ENCODE measurements around the gene SGK1. TPM values are rescaled to one million over a fixed set of nuclear protein-coding genes. Genes with fewer than 3 reads are reported as not detected.

The SGK1 gene
- 17.5 TPM for polyA plus RNA-seq (2012; ENCODE audit: missing spikeins)

DNA sequence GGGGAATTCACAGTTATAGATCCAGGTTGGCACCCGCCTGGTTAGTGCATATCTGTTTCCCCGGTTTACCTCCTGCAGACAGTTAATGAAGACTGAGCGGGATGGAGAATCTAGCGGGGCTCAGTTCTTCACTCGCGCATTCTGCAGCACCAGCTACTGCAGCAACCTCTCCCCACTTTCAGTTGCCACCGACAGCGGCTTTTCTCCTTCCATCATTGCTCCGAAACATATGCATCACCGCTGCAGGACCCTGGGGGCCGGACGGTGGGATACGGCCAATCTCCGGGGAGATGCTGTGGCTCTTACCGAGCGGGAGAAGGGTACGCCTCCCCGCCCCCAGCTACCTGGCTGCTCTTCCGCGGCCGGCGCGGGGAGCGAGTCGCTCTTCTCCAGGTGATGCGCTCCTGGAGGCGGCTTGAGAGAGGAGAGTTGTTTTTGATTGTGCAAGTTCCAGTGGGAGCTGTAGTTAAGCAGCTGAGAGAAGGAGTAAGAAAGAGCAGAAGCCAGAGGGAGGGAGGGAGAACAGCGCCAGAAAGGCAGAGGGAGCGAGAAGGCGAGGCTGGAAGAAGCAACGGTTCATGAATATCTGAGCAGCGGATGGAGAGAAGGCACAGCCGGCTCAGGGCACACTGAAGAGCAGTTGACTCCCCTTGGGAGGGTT, at the start of gene SGK1:
SGK1 (minus strand) TSS at position 642 of the 661 bp plus-strand sequence. CDS start 652 bp downstream, outside the sequence.
- FAIRE-seq: no peak
- no peak for DNase-seq (ENCODE audit: insufficient read length)
- no peak for TF ChIP-seq POLR2A (IDR thresholded peaks at IDR 0.05; ENCODE audit: low read depth, low read length)
- TF ChIP-seq POLR2AphosphoS5 (IDR thresholded peaks at IDR 0.05; ENCODE audit: low read depth, low read length): no peak
- no peak for TF ChIP-seq TAF1 (IDR thresholded peaks at IDR 0.05; ENCODE audit: borderline replicate concordance, low read depth, low read length)

- TF ChIP-seq POLR2A (IDR thresholded peaks at IDR 0.05; ENCODE audit: low read depth, low read length) (no peak), POLR2AphosphoS5 (IDR thresholded peaks at IDR 0.05; ENCODE audit: low read depth, low read length) (no peak), TAF1 (IDR thresholded peaks at IDR 0.05; ENCODE audit: borderline replicate concordance, low read depth, low read length) (no peak)
- no peak for DNase-seq (ENCODE audit: insufficient read length)
- no peak for FAIRE-seq
These were observed 45.6 kb upstream of the SGK1 start for GRCh38 chr6:134363323-134364039.

DNA sequence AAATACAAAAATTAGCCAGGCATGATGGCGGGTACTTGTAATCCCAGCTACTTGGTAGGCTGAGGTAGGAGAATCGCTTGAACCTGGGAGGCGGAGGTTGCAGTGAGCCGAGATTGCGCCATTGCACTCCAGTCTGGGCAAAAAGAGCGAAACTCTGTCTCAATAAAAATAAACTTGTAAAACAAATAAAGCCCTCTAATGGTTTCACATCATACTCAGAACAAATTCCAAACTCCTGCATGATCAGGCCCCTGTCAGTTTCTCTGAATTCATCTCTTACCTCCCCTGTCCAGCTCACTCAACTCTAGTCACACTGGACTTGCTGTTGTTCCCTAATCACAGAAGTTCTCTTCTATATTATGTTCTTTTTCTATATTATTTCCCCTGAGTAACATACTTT, 43.1 kb upstream of the SGK1 start:
- DNase-seq (ENCODE audit: insufficient read length) (no peak), FAIRE-seq (no peak)
- TF ChIP-seq TAF1 (IDR thresholded peaks at IDR 0.05; ENCODE audit: borderline replicate concordance, low read depth, low read length): no peak

DNA sequence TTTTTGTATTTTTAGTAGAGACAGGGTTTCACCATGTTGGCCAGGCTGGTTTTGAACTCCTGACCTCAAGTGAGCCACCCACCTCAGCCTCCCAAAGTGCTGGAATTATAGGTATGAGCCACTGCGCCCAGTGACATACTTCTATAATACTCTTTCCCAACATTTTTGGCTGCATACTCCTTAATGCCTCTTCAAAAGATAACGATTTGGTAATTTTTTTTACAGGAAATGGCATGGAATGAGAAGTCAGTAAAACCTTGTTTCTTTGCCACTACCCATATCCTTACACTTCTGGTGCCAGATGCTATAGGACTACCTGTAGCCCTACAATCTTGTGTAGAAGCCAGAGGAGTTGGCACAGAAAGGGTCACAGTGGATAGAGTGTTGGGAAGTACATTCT, 41.4 kb upstream of the SGK1 start:
- FAIRE-seq: no peak
- TF ChIP-seq TAF1 (IDR thresholded peaks at IDR 0.05; ENCODE audit: borderline replicate concordance, low read depth, low read length) (no peak), POLR2A (IDR thresholded peaks at IDR 0.05; ENCODE audit: low read depth, low read length) (no peak), POLR2AphosphoS5 (IDR thresholded peaks at IDR 0.05; ENCODE audit: low read depth, low read length) (no peak)

DNA sequence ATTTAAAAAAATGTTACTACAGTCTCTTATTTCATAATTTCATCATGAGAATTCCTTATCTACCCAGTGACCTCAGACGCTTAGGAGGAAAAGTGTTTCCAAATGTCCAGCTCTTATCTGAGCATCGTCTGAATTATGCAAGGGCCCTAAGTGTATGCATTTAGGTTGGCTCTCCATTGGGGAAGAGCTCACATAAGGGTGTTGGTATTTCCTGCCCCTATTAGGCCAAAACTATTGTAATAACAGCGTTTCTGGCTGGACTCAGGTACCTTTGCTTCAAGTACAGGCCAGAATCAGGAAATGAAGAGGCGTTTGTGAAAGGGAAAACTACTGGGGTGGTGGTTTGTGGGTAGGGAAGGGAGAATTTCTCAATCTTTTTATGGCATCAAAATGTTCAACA, 40.4 kb upstream of the SGK1 start:
- TF ChIP-seq TAF1 (IDR thresholded peaks at IDR 0.05; ENCODE audit: borderline replicate concordance, low read depth, low read length) (no peak), POLR2AphosphoS5 (IDR thresholded peaks at IDR 0.05; ENCODE audit: low read depth, low read length) (no peak), POLR2A (IDR thresholded peaks at IDR 0.05; ENCODE audit: low read depth, low read length) (no peak)
- no peak for FAIRE-seq
- no peak for DNase-seq (ENCODE audit: insufficient read length)

More for the DNA sequence above, 41.4 kb upstream of the SGK1 start:
- DNase-seq (ENCODE audit: insufficient read length): no peak

GRCh38 chr6:134357022-134357487, 39.1 kb upstream of the SGK1 start:
- TF ChIP-seq TAF1 (IDR thresholded peaks at IDR 0.05; ENCODE audit: borderline replicate concordance, low read depth, low read length) (no peak), POLR2AphosphoS5 (IDR thresholded peaks at IDR 0.05; ENCODE audit: low read depth, low read length) (no peak), POLR2A (IDR thresholded peaks at IDR 0.05; ENCODE audit: low read depth, low read length) (no peak)
- FAIRE-seq (no peak), DNase-seq (ENCODE audit: insufficient read length) (no peak)

GRCh38 chr6:134356405-134356804, 38.5 kb upstream of the SGK1 start:
- DNase-seq (ENCODE audit: insufficient read length) (no peak), FAIRE-seq (no peak)
- TF ChIP-seq POLR2AphosphoS5 (IDR thresholded peaks at IDR 0.05; ENCODE audit: low read depth, low read length): no peak

GRCh38 chr6:134352786-134353480, 35.0 kb upstream of the SGK1 start:
- no peak for FAIRE-seq
- no peak for DNase-seq (ENCODE audit: insufficient read length)
- TF ChIP-seq POLR2A (IDR thresholded peaks at IDR 0.05; ENCODE audit: low read depth, low read length) (no peak), TAF1 (IDR thresholded peaks at IDR 0.05; ENCODE audit: borderline replicate concordance, low read depth, low read length) (no peak), POLR2AphosphoS5 (IDR thresholded peaks at IDR 0.05; ENCODE audit: low read depth, low read length) (no peak)

GRCh38 chr6:134351615-134352474, 33.9 kb upstream of the SGK1 start:
- FAIRE-seq (no peak), DNase-seq (ENCODE audit: insufficient read length) (no peak)
- no peak for TF ChIP-seq TAF1 (IDR thresholded peaks at IDR 0.05; ENCODE audit: borderline replicate concordance, low read depth, low read length)
- TF ChIP-seq POLR2AphosphoS5 (IDR thresholded peaks at IDR 0.05; ENCODE audit: low read depth, low read length): no peak
- TF ChIP-seq POLR2A (IDR thresholded peaks at IDR 0.05; ENCODE audit: low read depth, low read length): no peak

DNA sequence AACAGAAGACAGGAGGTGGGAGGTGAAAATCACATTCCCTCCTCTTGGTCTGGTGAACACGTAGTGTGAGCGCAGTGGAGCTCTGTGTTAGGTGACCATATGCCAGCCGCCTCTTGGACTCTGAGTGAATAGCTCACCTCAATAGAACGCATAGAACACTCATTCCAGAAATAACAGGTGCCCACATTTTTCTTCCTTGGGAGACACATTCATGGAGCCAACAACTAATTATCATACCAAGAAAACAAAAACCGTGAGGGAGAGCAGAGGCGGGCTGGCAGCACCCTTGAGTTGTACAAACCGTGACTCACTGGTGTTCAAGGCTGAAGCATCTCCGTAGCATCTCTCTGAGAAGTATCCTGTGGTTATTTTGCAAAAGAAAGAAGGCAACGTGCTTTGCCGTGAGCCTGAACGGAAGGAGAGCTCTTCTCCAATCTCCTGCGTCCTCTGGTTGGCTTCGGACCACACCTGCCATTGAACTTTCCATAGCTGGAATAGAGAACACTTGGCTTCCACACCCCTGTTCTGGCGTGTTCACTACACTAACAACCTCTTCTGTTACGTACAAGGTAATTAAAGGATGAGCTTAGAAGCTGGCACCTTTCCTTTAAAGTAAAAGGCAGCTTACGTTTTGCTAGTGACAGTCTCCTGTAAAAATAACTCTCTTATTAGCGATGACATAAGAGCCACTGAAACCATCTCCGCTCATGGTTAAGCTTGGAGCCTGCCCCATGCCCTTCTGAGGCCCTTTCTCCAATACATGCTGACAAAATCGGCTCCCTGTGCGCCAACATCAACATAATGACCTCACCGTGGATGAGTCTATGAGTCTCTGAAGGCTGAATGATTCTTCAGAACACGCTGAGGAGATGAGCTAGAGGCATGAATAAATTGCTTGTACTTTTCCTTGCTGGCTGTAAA, 30.2 kb upstream of the SGK1 start:
- FAIRE-seq: no peak
- no peak for DNase-seq (ENCODE audit: insufficient read length)
- no peak for TF ChIP-seq TAF1 (IDR thresholded peaks at IDR 0.05; ENCODE audit: borderline replicate concordance, low read depth, low read length)
- no peak for TF ChIP-seq POLR2A (IDR thresholded peaks at IDR 0.05; ENCODE audit: low read depth, low read length)
- TF ChIP-seq POLR2AphosphoS5 (IDR thresholded peaks at IDR 0.05; ENCODE audit: low read depth, low read length): no peak

Measured in GM12892 (cell line).